GM19468 (cell line): ENCODE measurements around the gene TOM1L2.
"Not testable (repeated sequence)": the region's sequence is repeated elsewhere in the genome, so short reads cannot be mapped to it uniquely, and the experiment has no call there.

Source experiments
- ATAC-seq: cut with Tn5 transposase; IDR thresholded peaks from one replicate; pipeline ENCODE4 v1.9.1; 2021; ENCODE audit warnings: mild to moderate bottlenecking, moderate library complexity, moderate number of reproducible peaks; ENCODE audit not compliant: unreplicated experiment; ENCODE audit errors: extremely low read depth

The TOM1L2 gene

GRCh38 chr17:17998934-17999333 is 26.7 kb upstream of the TOM1L2 start:
- ATAC-seq: no peak

GRCh38 chr17:17995887-17996286 is 23.7 kb upstream of the TOM1L2 start:
- ATAC-seq: not testable (repeated sequence)

GRCh38 chr17:17994271-17995069 is 22.3 kb upstream of the TOM1L2 start:
- ATAC-seq: no peak

- no peak for ATAC-seq
Observed at GRCh38 chr17:17993852-17994251, 21.7 kb upstream of the TOM1L2 start.

GRCh38 chr17:17993366-17993765 is 21.2 kb upstream of the TOM1L2 start:
- ATAC-seq: no peak

GRCh38 chr17:17990282-17990681 is 18.1 kb upstream of the TOM1L2 start:
- no peak for ATAC-seq

GRCh38 chr17:17989618-17990017 is 17.4 kb upstream of the TOM1L2 start:
- no peak for ATAC-seq

- no peak for ATAC-seq
Observed at GRCh38 chr17:17989081-17989480, 16.9 kb upstream of the TOM1L2 start.

GRCh38 chr17:17988427-17988945 is 16.3 kb upstream of the TOM1L2 start:
- ATAC-seq: no peak

GRCh38 chr17:17987901-17988300 is 15.7 kb upstream of the TOM1L2 start:
- no peak for ATAC-seq

GRCh38 chr17:17987187-17987896 is 15.1 kb upstream of the TOM1L2 start:
- no peak for ATAC-seq

GRCh38 chr17:17985555-17985954 is 13.4 kb upstream of the TOM1L2 start:
- ATAC-seq: no peak

- no peak for ATAC-seq
Observed at GRCh38 chr17:17985153-17985552, 13.0 kb upstream of the TOM1L2 start.

GRCh38 chr17:17983776-17984175 is 11.6 kb upstream of the TOM1L2 start:
- ATAC-seq: no peak

- no peak for ATAC-seq
Observed at GRCh38 chr17:17983376-17983775, 11.2 kb upstream of the TOM1L2 start.

GRCh38 chr17:17982801-17983200 is 10.6 kb upstream of the TOM1L2 start:
- no peak for ATAC-seq

GRCh38 chr17:17981330-17981729 is 9.1 kb upstream of the TOM1L2 start:
- no peak for ATAC-seq

GRCh38 chr17:17979778-17980177 is 7.6 kb upstream of the TOM1L2 start:
- ATAC-seq: no peak

GRCh38 chr17:17978481-17979424 is 6.6 kb upstream of the TOM1L2 start:
- no peak for ATAC-seq

GRCh38 chr17:17976931-17977570 is 4.9 kb upstream of the TOM1L2 start:
- ATAC-seq: no peak
